Measurements from ENCODE around the gene BEX1. TPM values are rescaled to one million over a fixed set of nuclear protein-coding genes. Genes with fewer than 3 reads are reported as not detected.

Gene BEX1
- total and polyA plus RNA-seq, 9 of the 15 experiments (the other 6 are each of a cell fraction or from before 2014, with no cell fraction given): not detected

- TF ChIP-seq TSHZ1 (CRISPR knock-in tag; IDR thresholded peaks at IDR 0.05): peak; percentile 95
- peak; percentile 13; the same call in 1 of the 2 replicates for TF ChIP-seq MAFF (IDR thresholded peaks at IDR 0.05; ENCODE audit: low read length)
- peak; percentile 86 for TF ChIP-seq ZBTB12 (CRISPR knock-in tag; IDR thresholded peaks at IDR 0.05)
- peak; percentile 72 for TF ChIP-seq GMEB1 (CRISPR knock-in tag; IDR thresholded peaks at IDR 0.05)
- peak; percentile 51 to 61; a peak in 2 of 4 replicates for TF ChIP-seq KDM1A (IDR thresholded peaks at IDR 0.05)
- peak in 1 of 2 experiments; percentile 97; a peak in 2 of 4 replicates for TF ChIP-seq ZNF639 (CRISPR knock-in tag; conservative IDR thresholded peaks at IDR 0.05 in 1 of 2, IDR thresholded peaks at IDR 0.05 in 1 of 2)
- TF ChIP-seq MXD1 (CRISPR knock-in tag; IDR thresholded peaks at IDR 0.05; ENCODE audit: borderline replicate concordance, poor library complexity, severe bottlenecking): peak; percentile 82
- peak in 1 of 2 experiments; percentile 83; a peak in 2 of 4 replicates for TF ChIP-seq MAZ (CRISPR knock-in tag; conservative IDR thresholded peaks at IDR 0.05 in 1 of 2, IDR thresholded peaks at IDR 0.05 in 1 of 2)
- TF ChIP-seq TAF1 (IDR thresholded peaks at IDR 0.05; ENCODE audit: control insufficient read depth, extremely low read depth, insufficient read depth, low read length, severe bottlenecking): no peak
- peak; percentile 87 for TF ChIP-seq PPARD (CRISPR knock-in tag; IDR thresholded peaks at IDR 0.05)
- TF ChIP-seq C11orf30 (IDR thresholded peaks at IDR 0.05; ENCODE audit: low read depth): 0 out of 2 replicates have a peak, but pooled peaks have one; percentile 24
- TF ChIP-seq ZNF384 (IDR thresholded peaks at IDR 0.05; ENCODE audit: low read depth, low read length): no peak
- peak; percentile 95 for TF ChIP-seq CBFA2T3 (IDR thresholded peaks at IDR 0.05)
- no peak for TF ChIP-seq ATF6 (CRISPR knock-in tag; IDR thresholded peaks at IDR 0.05)
- TF ChIP-seq KLF6 (CRISPR knock-in tag; IDR thresholded peaks at IDR 0.05; ENCODE audit: borderline replicate concordance): peak; percentile 98
- peak; percentile 24; the same call in 1 of the 2 replicates for TF ChIP-seq SOX6 (IDR thresholded peaks at IDR 0.05)
- peak; percentile 95 for TF ChIP-seq MEF2D (tag; conservative IDR thresholded peaks at IDR 0.05; ENCODE audit: low read depth)
Measured at GRCh38 chrX:103098488-103098887, 34.5 kb upstream of the BEX1 start (continued).
